Erythroblast (primary cell): Measurements from ENCODE around the gene DPP10.

Source experiments
- GATA1 ChIP-seq: IDR thresholded peaks from 2 replicates; pipeline ENCODE4 v1.6.1; 2011; ENCODE audit warnings: low read depth, mild to moderate bottlenecking, control low read depth, low read length, moderate library complexity
- POLR2A ChIP-seq: IDR thresholded peaks from 2 replicates; pipeline ENCODE4 v1.6.1; 2011; ENCODE audit warnings: mild to moderate bottlenecking, low read length

DNA sequence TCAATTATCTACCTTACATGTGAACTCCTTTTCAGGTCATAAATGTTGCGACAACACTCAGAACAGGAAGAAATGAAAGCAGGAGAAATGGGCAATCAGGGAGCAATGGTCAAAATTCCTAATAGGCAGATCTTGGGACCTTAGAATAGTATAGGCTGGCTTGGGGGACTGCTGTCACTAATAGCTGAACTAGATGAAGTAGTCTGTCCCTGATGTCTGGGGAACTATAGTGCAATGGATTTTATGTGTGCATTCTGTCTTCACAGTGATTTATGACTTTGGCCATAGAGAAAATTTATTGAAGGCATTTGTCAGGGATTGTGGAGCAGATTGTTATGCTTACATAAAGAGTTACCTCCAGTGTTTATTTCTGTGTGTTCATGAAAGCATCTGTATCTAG lies 6.1 kb upstream of the DPP10 start:
- TF ChIP-seq POLR2A: no peak
- no peak for TF ChIP-seq GATA1
